Activated T-cell treated with anti-CD3 and anti-CD28 coated beads, Interleukin-2, amount 50 U/mL, for 48 hours (primary cell): ENCODE measurements around the gene MSI1.

ENCODE experiments used
- DNase-seq, 2 experiments: peaks; one replicate each; pipeline ENCODE4 v3.0.0-alpha.2; 2020

The MSI1 gene

DNA sequence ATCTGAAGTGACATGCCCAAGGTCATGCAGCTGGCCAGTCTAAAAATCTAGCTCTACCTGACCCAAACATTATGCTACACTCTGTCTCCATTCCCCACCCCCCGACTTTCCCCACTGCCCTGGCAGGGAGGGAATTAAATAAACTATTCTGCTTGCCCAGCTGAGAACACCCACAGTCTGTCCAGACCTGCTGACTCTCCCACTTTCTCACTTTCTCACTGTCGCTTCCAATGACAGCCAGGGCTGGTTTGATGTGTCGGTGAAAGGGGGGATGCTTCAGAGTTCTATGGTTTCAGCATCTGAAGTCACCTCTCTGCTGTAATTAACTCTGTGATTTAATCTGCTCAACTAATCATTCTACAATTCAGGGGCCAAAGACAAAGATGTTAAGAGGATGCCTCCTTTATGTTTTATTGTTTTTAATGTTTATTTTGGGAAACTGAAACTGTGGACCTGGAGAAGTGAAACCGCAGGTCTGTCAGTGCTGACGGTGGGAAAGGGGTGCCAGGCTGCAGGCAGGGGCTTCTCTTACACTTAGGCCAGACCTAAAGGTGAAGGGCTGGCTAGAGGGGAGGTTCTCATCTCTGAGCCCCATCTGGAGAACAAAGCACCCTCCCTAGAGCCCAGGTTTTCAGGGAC lies 8.1 kb upstream of the MSI1 start:
- no peak for DNase-seq

GRCh38 chr12:120376416-120376815 lies 7.5 kb upstream of the MSI1 start:
- no peak for DNase-seq

DNA sequence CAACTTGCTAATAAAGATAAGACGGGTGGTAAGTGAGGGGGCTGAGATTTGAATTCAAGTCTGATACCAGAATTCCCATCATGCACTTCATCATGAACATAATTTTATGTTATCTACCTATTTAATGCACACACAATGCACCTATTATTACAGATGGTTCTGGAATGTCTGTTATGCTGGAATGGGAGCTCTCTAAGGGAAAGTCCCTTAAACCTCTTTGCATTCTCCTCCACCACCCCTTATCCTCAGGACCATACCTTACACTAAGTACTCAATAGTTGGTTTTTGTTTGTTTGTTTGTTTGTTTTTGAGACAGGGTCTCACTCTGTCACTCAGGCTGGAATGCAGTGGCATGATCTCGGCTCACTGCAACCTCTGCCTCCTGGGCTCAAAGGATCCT lies 7.0 kb upstream of the MSI1 start:
- no peak for DNase-seq

- DNase-seq = no peak
Observed at GRCh38 chr12:120373683-120374082, 4.7 kb upstream of the MSI1 start.

DNA sequence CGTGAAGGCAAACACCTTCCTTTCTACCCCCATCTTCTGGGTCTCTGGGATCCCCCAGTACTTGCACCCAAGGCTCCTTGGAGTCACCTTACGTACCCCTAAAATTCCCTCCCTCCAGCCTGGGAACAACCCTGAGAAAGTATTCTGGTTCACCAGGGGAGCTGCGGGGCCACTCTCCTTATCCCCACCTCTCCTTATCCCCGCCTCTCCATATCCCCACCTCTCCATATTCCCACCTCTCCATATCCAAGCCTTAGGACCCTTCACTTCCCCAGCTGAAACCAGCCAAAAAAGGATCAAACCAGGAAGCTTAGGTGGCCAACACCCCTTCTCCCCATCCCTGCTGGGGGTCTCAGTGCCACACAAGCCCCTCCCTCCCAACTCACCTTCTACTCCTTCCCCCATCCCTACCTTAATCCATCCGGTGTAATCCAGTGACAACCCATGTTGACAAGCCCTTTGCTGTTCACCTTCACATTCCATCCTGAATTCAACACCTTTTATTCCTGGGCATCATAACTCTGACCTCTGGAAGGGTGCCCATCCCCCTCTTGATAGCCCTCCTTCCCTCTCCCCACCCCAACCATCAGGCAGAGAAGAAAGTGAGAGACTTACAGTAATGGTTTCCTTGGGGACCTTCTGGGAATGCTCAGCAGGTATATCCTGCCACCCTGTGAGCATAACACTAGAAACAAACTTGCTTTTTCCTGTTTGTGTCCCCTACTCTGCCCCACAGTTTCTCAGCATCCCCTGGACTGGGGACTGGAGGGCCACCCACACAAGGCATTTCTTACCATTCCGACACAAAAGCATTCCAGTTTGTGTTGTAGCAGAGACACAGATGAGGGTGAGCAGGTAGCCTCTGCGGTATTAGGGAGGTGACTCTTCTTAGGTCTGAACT lies 1.6 kb upstream of the MSI1 start:
- DNase-seq = no peak

DNA sequence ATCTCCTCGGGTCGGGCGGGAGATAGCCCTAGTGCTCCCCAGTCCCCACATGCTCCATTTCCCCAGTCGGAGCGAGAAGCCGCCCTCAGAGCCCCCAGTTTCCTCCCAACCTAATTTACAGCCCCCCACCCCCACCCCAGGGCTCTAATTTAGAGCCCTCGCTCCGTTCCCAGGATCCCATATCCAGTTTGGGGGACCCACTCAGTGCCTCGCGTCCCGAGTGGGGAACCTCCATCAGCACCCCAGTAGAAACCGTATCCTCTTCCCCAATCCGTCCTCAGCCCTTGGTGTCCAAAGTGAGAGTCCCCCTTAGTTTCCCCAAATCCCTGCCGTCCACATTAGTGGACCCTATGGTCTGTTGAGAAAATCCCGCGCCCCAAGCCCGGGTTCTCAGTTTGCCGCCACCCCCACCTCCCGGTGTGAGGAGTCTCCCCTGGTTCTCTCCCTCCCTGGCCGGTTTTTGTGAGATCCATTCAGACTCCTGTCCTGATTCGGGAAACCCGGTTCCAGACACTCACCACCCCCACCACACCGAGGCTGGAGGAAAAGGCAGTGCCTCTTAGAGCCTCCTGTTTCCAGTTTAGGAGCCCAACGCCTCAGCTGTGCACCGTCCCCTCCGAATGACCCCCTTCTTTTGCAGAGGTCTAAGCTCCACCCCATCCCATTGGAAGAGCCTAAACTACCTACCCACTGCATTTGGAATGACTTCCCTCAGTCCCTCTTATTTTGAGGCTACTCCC lies 809 bp upstream of the MSI1 start:
- no peak for DNase-seq

DNA sequence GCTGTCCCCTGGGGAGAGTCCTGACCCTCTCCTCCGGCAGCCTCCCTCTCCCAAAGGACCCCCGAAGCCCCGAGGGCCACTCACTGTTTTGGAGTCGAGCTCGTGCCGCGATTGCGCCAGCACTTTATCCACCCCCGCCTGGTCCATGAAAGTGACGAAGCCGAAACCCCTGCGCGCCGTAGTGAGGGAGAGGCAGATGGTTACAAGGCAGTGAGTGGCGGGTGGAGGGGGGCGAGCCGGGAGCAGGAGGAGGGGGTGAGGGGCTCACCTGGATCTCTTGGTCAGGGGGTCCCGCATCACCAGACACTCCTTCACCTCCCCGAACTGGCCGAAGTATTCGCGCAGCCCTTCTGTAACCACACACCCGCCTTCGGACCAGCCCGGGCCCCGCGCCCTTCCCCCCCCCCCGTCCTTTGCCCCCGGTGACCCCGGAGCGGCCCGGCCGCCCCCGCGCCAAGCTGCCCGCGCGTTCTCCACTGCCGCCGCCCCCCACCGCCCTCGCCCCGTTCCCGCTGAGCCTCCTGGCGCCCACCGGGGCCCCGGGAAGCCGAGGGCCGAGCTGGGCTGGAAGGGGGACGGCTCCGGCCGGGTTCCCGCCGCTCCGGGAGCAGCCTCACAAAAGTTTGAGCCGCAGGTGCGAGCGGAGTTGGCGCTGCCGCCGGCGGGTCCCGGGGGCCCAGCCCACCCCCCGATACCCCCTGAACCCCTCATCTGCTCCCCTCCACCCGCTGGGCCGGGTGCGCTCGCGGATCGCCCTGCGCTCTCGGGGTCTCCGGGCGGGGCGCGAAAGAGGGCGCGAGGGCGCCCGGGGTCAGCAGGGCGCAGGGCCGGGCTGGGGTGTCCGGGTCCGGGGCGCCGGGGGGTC lies 808 bp downstream of the MSI1 start:
- peak; percentile 57 to 70 for DNase-seq

DNA sequence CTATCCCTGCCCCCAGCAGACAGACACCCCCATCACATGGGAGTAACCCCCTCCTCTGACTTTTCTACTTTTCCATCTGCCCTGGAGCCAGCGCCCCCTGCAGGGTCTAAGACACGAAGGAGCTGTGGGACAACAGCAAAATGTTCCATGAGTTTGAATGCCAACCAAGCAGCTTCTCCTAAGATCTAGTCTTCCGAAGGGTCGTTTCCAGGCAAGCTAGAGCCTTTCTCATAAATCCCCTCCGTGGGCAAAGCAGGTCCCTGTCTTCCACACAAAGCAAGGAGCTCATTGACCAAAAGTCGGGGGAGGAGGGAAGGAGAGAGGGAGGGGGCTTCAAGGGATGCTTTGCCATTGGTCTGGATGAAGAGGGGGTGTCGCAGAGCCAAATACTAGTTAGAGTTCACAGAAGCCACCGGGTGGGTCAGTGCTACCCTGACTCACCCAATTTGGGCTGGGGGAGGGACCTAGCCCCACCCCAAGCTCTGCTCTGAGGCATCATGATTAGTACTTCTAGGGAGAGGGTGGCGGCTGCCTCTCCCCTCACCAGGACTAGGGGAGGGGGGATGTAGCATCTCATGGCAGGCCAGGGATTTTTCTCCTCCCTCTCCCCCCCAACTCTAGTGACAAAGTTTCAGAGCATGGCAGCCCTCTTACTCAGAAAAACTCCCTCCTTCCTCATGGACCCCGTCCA lies 1.6 kb downstream of the MSI1 start:
- peak in 1 of 2 experiments; percentile 31 for DNase-seq

- no peak for DNase-seq
Observed at GRCh38 chr12:120366845-120367232, 2.1 kb downstream of the MSI1 start.

DNA sequence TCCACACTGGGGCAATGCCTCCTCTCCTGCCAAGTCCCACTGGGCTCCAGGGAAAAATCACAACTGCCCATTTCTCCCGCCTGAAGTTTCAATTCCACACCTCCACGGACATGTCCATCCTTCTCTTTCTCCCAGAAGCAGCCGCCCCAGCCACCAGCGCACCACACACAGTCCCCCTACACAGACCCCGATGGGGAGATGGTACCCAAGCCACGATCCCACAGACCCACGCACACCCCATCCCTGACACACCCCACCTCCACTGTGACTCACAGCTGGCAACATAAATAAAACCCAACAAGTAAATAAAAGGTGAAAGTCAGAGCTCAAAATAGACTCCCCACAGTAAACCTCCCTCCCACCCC lies 2.6 kb downstream of the MSI1 start:
- no peak for DNase-seq

GRCh38 chr12:120365675-120366340 lies 3.2 kb downstream of the MSI1 start:
- DNase-seq = no peak

GRCh38 chr12:120364487-120364886 lies 4.5 kb downstream of the MSI1 start:
- no peak for DNase-seq

DNA sequence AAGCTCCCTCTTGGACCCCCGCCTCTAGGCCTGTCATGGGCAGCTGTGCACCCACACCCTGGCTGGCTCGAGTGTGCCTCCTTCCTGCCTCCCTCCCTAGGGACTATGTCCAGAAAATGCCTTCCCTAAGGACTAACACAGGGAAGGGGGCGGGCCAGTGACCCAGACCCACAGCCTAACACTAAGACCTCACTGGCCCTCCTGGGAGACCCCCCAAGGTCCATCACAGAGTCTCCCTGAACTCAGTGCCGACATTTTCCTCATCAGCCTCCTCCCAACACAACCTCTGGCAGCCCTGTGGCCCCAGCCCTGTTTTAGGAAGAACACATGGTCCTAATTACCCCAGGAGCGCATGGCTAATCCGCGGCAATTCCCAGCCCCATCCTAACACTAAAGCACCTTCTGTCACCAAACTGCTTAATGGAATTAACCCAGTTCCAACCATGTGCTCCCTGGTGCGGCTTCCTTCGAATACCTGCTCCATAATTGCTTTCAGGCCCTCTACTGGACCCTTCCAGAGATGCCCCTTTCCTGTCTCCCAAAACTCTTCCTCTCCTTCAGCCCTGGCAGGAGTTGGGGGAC lies 5.6 kb downstream of the MSI1 start:
- DNase-seq = no peak

- DNase-seq = no peak
Observed at GRCh38 chr12:120362516-120363273, 6.3 kb downstream of the MSI1 start.

- peak in 1 of 2 experiments; percentile 36 for DNase-seq
Observed at GRCh38 chr12:120361506-120362208, 7.3 kb downstream of the MSI1 start.

DNA sequence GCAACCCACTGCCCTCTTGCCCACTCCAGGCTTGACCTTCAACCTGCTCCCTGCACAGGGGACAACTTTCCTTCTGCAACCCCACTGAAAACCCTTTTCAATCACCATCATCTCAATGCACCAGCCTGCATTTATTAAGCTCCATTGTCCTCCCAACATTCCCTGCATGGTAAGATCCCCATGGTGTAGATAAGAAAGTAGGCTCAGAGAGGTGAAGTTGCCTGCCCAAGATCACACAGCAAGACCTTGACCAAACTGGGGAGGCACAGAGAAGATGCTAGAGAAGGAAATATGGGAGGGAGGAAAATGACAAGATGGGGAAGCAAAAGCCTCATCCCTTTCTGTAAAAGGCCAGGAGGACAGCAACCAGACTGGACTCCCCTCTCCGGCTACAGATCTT lies 9.8 kb downstream of the MSI1 start:
- DNase-seq = no peak

- DNase-seq = no peak
Observed at GRCh38 chr12:120358412-120359100, 10.4 kb downstream of the MSI1 start.

DNA sequence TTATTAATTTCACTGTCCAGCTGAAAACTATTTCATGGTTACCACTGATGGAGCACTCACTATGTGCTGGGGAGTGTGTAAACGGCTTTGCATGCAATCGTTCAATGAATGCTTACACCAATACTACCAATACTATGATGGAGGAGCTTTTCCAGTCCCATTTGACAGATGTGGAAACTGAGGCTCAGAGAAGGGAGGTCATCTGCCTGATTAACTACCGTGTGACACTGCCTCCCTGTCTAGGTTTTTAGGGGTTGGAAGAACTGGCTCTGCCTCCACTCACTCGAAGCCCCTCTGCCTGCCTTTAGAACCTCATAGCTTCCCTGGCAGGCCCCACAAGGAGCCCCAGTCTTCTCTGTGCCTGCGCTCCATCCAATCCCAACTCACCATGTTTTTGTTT lies 11.9 kb downstream of the MSI1 start:
- no peak for DNase-seq

DNA sequence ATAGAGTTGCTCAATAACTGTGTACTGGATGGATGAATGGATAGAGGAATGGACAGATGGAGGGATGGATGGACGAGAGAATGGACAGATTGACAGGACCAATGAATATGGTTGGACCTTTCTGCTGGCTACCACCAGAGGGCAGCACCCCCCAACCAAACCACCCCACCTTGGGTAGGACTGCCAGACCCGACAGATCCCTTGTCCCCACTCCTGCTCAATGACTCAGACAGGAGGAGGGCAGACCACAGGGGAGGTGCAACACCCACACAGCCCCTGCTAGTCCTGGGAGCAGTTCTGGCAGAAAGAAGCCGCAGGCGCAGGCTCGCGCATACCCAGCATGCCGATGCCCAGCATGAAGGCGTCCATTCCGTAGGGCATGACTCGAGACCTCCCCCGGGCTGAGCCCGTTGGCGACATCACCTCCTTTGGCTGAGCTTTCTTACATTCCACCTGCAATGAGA lies 12.4 kb downstream of the MSI1 start:
- DNase-seq = peak; percentile 79 to 88
